Stimulated activated CD4-positive, alpha-beta T cell treated with anti-CD3 and anti-CD28 coated beads, Interleukin-1b, Interleukin-23, amount 100 ng/mL, for 4 hours (primary cell): ENCODE data around the gene SPDYE2.
"Not testable (repeated sequence)": the region's sequence is repeated elsewhere in the genome, so short reads cannot be mapped to it uniquely, and the experiment has no call there.

Experiments used
- DNase-seq, 2 donors: peaks; one replicate each; pipeline ENCODE4 v3.0.0-alpha.2; 2020; ENCODE audit warnings: low read depth in 2 of 2

The SPDYE2 gene

DNA sequence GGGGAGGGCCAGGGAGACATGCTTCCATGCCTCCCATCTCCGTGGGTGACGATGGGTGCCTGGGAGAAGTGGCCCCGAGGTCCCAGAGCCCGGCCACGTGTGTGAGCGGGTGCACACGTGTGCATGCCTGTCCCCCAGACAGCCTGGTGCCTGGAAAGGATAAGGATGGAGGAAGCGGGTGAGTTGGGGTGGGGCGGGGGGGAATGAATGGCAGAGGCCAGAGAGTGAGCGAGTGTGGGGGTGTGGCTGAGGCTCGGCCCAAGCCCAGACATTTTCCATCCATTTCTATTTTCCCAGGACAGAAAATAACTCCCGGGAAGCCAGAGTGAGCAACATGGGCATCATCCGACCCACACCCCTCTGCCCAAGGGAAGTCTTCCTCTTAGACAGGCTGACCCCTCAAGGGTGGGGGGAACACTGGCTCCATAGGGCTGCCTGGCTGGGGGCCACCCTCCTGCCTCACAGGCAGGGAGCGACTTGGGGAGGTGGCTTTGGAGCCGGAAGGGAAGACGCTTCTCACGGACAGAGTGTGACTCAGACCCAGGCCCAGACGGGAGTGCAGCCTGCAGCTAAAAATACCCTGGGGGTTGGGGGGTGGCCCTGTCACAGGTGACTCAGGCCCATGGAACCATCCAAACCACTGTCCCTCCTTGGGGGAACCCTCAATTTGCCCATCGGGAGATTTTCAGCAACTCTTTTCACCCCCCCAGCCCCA is 53.6 kb downstream of the SPDYE2 start:
- DNase-seq, result not testable (repeated sequence)

GRCh38 chr7:102606848-102607247 is 55.8 kb downstream of the SPDYE2 start:
- not testable (repeated sequence) for DNase-seq

- DNase-seq, result not testable (repeated sequence)
Measured at GRCh38 chr7:102609734-102610133, 58.7 kb downstream of the SPDYE2 start.

- DNase-seq, result not testable (repeated sequence)
Measured at GRCh38 chr7:102610441-102610840, 59.4 kb downstream of the SPDYE2 start.

- DNase-seq, result not testable (repeated sequence)
Measured at GRCh38 chr7:102611013-102611674, 60.1 kb downstream of the SPDYE2 start.

GRCh38 chr7:102611675-102612325 is 60.8 kb downstream of the SPDYE2 start:
- not testable (repeated sequence) for DNase-seq
